Esophagus squamous epithelium (tissue), 4 donors: Measurements from ENCODE around the gene NBPF11.
"Not testable (repeated sequence)": the region's sequence is repeated elsewhere in the genome, so short reads cannot be mapped to it uniquely, and the experiment has no call there.

Experiments
- CTCF ChIP-seq, 6 experiments: fragments of 450-650 bp in 4 of 6; fragments of 200-600 bp in 2 of 6; sonication (generic) in 2 of 6; IDR thresholded peaks; one replicate each; pipeline ENCODE4 v1.5.1; 2016 to 2019; ENCODE audit warnings: antibody characterized with exemption in 6 of 6, mild to moderate bottlenecking in 4 of 6, moderate library complexity in 4 of 6
- POLR2A ChIP-seq, 4 donors: fragments of 450-650 bp; IDR thresholded peaks; one replicate each; pipeline ENCODE4 v1.6.1; 2017; ENCODE audit warnings: antibody characterized with exemption in 4 of 4, mild to moderate bottlenecking in 4 of 4, moderate library complexity in 3 of 4

DNA sequence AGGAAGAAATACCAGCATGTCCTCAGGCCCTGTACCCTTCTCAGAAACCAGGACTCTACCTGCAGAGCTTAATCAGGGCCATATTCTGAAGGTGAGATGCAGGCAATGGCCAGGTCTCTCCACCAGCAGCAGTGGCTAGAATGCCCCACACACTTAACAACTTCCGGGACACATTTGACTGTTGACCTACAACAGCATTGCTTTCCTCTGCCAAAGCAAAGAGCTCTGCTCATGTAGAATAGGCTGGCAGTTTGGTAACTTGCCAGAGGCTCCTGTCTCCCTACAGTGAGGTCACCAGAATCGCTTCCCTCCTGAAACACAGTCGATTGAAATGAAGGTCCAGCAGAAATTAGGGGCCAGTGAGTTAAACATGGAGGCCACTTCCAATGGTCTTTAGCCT is 45.3 kb upstream of the NBPF11 start:
- not testable (repeated sequence) for TF ChIP-seq CTCF, POLR2A (IDR thresholded peaks at IDR 0.05)
